ENCODE results near the gene BANF2.

BANF2 gene

GRCh38 chr20:17735959-17736621, 36.3 kb downstream of the BANF2 start:
- no peak for DNase-seq

- DNase-seq, result no peak
Measured at GRCh38 chr20:17738154-17738553, 38.4 kb downstream of the BANF2 start.

GRCh38 chr20:17741220-17741619, 41.5 kb downstream of the BANF2 start:
- DNase-seq, result no peak

GRCh38 chr20:17742731-17743130, 43.0 kb downstream of the BANF2 start:
- DNase-seq, result no peak

- no peak for DNase-seq
Measured at GRCh38 chr20:17743677-17744076, 43.9 kb downstream of the BANF2 start.

GRCh38 chr20:17747431-17747846, 47.7 kb downstream of the BANF2 start:
- DNase-seq, result no peak

GRCh38 chr20:17748279-17748678, 48.5 kb downstream of the BANF2 start:
- no peak for DNase-seq

GRCh38 chr20:17749626-17749977, 49.8 kb downstream of the BANF2 start:
- no peak for DNase-seq

GRCh38 chr20:17749978-17750721, 50.4 kb downstream of the BANF2 start:
- DNase-seq, result no peak

- no peak for DNase-seq
Measured at GRCh38 chr20:17750722-17751045, 50.9 kb downstream of the BANF2 start.

- no peak for DNase-seq
Measured at GRCh38 chr20:17751640-17752039, 51.9 kb downstream of the BANF2 start.

- no peak for DNase-seq
Measured at GRCh38 chr20:17752459-17752858, 52.7 kb downstream of the BANF2 start.

- no peak for DNase-seq
Measured at GRCh38 chr20:17753516-17753915, 53.8 kb downstream of the BANF2 start.

GRCh38 chr20:17756529-17756928, 56.8 kb downstream of the BANF2 start:
- DNase-seq, result no peak

- no peak for DNase-seq
Measured at GRCh38 chr20:17757496-17757895, 57.7 kb downstream of the BANF2 start.

- no peak for DNase-seq
Measured at GRCh38 chr20:17758010-17758409, 58.2 kb downstream of the BANF2 start.

- no peak for DNase-seq
Measured at GRCh38 chr20:17758512-17758911, 58.7 kb downstream of the BANF2 start.

GRCh38 chr20:17759449-17759848, 59.7 kb downstream of the BANF2 start:
- no peak for DNase-seq

- no peak for DNase-seq
Measured at GRCh38 chr20:17761604-17762003, 61.8 kb downstream of the BANF2 start.

GRCh38 chr20:17762243-17762872, 62.6 kb downstream of the BANF2 start:
- no peak for DNase-seq

GRCh38 chr20:17762873-17763557, 63.2 kb downstream of the BANF2 start:
- DNase-seq, result no peak

- no peak for DNase-seq
Measured at GRCh38 chr20:17765017-17765416, 65.3 kb downstream of the BANF2 start.

GRCh38 chr20:17765584-17765983, 65.8 kb downstream of the BANF2 start:
- DNase-seq, result no peak

- no peak for DNase-seq
Measured at GRCh38 chr20:17766226-17766625, 66.5 kb downstream of the BANF2 start.

All from activated CD4-positive, alpha-beta T cell treated with anti-CD3 and anti-CD28 coated beads, Interleukin-2, amount 50 U/mL, for 48 hours (primary cell).